Measurements from ENCODE around the gene TPGS1.

The TPGS1 gene

GRCh38 chr19:497869-498510 is 9.3 kb upstream of the TPGS1 start:
- H2AK5ac ChIP-seq (ENCODE audit: low read depth, low read length) = peak overlapping the region; percentile 83
- H2AFZ ChIP-seq (ENCODE audit: low read length) = no peak overlapping the region
- peak overlapping the region; percentile 41 for H2BK12ac ChIP-seq (ENCODE audit: low read length)
- H3K18ac ChIP-seq (ENCODE audit: low read length) = peak overlapping the region; percentile 89
- no peak overlapping the region for H4K8ac ChIP-seq (ENCODE audit: low read depth, low read length)
- H2BK120ac ChIP-seq (ENCODE audit: low read depth, low read length) = no peak overlapping the region
- peak overlapping the region; percentile 49 for H3K4me2 ChIP-seq (ENCODE audit: insufficient read depth, low read length, poor library complexity, severe bottlenecking)
- peak overlapping the region; percentile 89 for H3K14ac ChIP-seq (ENCODE audit: low read length)
- H3K9ac ChIP-seq (ENCODE audit: low read depth, low read length, poor library complexity) = peak overlapping the region; percentile 44
- H3K4me3 ChIP-seq (ENCODE audit: low read length in 2 of 2) = peak overlapping the region in 1 of 2 donors; percentile 56
- no peaks in the 10 kb centered on the region for H3K36me3 ChIP-seq (replicated peaks in 1 of 2; ENCODE audit: control insufficient read depth in 2 of 2, insufficient read depth in 2 of 2, low read length in 2 of 2)
- H3K27ac ChIP-seq (replicated peaks; ENCODE audit: low read length) = no peak overlapping the region
- H4K91ac ChIP-seq (ENCODE audit: low read depth, low read length, poor library complexity) = no peak overlapping the region
- no CpG with 5 or more reads among the region's 50 CpGs for WGBS, 2 donors (ENCODE audit: extremely low coverage in 2 of 2, insufficient read length in 2 of 2, insufficient replicate concordance in 1 of 2)
- peaks cover 0 to 2% of the 10 kb centered on the region in 2 donors for H3K4me1 ChIP-seq (ENCODE audit: control insufficient read depth in 2 of 2, insufficient read depth in 1 of 2, low read depth in 1 of 2, low read length in 2 of 2)
- H3K27me3 ChIP-seq (ENCODE audit: control insufficient read depth in 3 of 3, insufficient read depth in 3 of 3, low read depth in 1 of 3, low read length in 3 of 3) = peaks cover 15 to 39% (median 24%) of the 10 kb centered on the region in 3 experiments
- H3K23ac ChIP-seq (ENCODE audit: low read depth, low read length, poor library complexity) = peak overlapping the region; percentile 80
- H2BK15ac ChIP-seq (ENCODE audit: low read length) = peak overlapping the region; percentile 81
- H3K9me3 ChIP-seq (replicated peaks in 1 of 2; ENCODE audit: control insufficient read depth in 2 of 2, insufficient read depth in 1 of 2, low read depth in 1 of 2, low read length in 2 of 2) = peaks cover 5 to 10% of the 10 kb centered on the region in 2 donors
- H3K4ac ChIP-seq (ENCODE audit: low read length) = peak overlapping the region; percentile 5
- DNase-seq (ENCODE audit: low spot score) = no peak
- H2BK5ac ChIP-seq (ENCODE audit: low read length) = no peak overlapping the region
- peaks cover 1% of the 10 kb centered on the region for H3K79me1 ChIP-seq (ENCODE audit: low read depth, low read length)

- Histone ChIP-seq H3K79me1 (ENCODE audit: low read depth, low read length) (peaks cover 1% of the 10 kb centered on the region), H3K14ac (ENCODE audit: low read length) (no peak overlapping the region), H4K91ac (ENCODE audit: low read depth, low read length, poor library complexity) (no peak overlapping the region), H3K36me3 (replicated peaks in 1 of 2; ENCODE audit: control insufficient read depth in 2 of 2, insufficient read depth in 2 of 2, low read length in 2 of 2) (no peaks in the 10 kb centered on the region), H2BK12ac (ENCODE audit: low read length) (peak overlapping the region; percentile 41), H4K8ac (ENCODE audit: low read depth, low read length) (no peak overlapping the region), H2BK120ac (ENCODE audit: low read depth, low read length) (no peak overlapping the region), H3K27me3 (ENCODE audit: control insufficient read depth in 3 of 3, insufficient read depth in 3 of 3, low read depth in 1 of 3, low read length in 3 of 3) (peaks cover 15 to 39% (median 24%) of the 10 kb centered on the region in 3 experiments), H3K4ac (ENCODE audit: low read length) (peak overlapping the region; percentile 5), H3K27ac (replicated peaks; ENCODE audit: low read length) (no peak overlapping the region), H3K23ac (ENCODE audit: low read depth, low read length, poor library complexity) (peak overlapping the region; percentile 0), H2AFZ (ENCODE audit: low read length) (no peak overlapping the region), H3K9me3 (replicated peaks in 1 of 2; ENCODE audit: control insufficient read depth in 2 of 2, insufficient read depth in 1 of 2, low read depth in 1 of 2, low read length in 2 of 2) (peaks cover 5 to 7% of the 10 kb centered on the region in 2 donors), H2AK5ac (ENCODE audit: low read depth, low read length) (peak overlapping the region; percentile 83), H3K4me2 (ENCODE audit: insufficient read depth, low read length, poor library complexity, severe bottlenecking) (peak overlapping the region; percentile 25), H3K4me3 (ENCODE audit: low read length in 2 of 2) (no peak overlapping the region), H3K9ac (ENCODE audit: low read depth, low read length, poor library complexity) (peak overlapping the region; percentile 30), H2BK15ac (ENCODE audit: low read length) (peak overlapping the region; percentile 81), H3K18ac (ENCODE audit: low read length) (peak overlapping the region; percentile 89), H2BK5ac (ENCODE audit: low read length) (no peak overlapping the region), H3K4me1 (ENCODE audit: control insufficient read depth in 2 of 2, insufficient read depth in 1 of 2, low read depth in 1 of 2, low read length in 2 of 2) (peaks cover 0 to 2% of the 10 kb centered on the region in 2 donors)
- WGBS, 2 donors (ENCODE audit: extremely low coverage in 2 of 2, insufficient read length in 2 of 2, insufficient replicate concordance in 1 of 2) = no CpG with 5 or more reads among the region's 26 CpGs
- no peak for DNase-seq (ENCODE audit: low spot score)
Observed at GRCh38 chr19:498511-498891, 8.8 kb upstream of the TPGS1 start.

- WGBS, 2 donors (ENCODE audit: extremely low coverage in 2 of 2, insufficient read length in 2 of 2, insufficient replicate concordance in 1 of 2) = no CpG with 5 or more reads among the region's 31 CpGs
- peaks cover 1% of the 10 kb centered on the region for H3K79me1 ChIP-seq (ENCODE audit: low read depth, low read length)
- H3K4me2 ChIP-seq (ENCODE audit: insufficient read depth, low read length, poor library complexity, severe bottlenecking) = no peak overlapping the region
- H4K91ac ChIP-seq (ENCODE audit: low read depth, low read length, poor library complexity) = no peak overlapping the region
- H2BK15ac ChIP-seq (ENCODE audit: low read length) = peak overlapping the region; percentile 49
- H2BK5ac ChIP-seq (ENCODE audit: low read length) = no peak overlapping the region
- H3K36me3 ChIP-seq (replicated peaks in 1 of 2; ENCODE audit: control insufficient read depth in 2 of 2, insufficient read depth in 2 of 2, low read length in 2 of 2) = no peaks in the 10 kb centered on the region
- peak overlapping the region; percentile 76 for H3K14ac ChIP-seq (ENCODE audit: low read length)
- H3K27me3 ChIP-seq (ENCODE audit: control insufficient read depth in 3 of 3, insufficient read depth in 3 of 3, low read depth in 1 of 3, low read length in 3 of 3) = peaks cover 15 to 39% (median 24%) of the 10 kb centered on the region in 3 experiments
- H3K18ac ChIP-seq (ENCODE audit: low read length) = peak overlapping the region; percentile 31
- no peak overlapping the region for H3K9ac ChIP-seq (ENCODE audit: low read depth, low read length, poor library complexity)
- no peak for DNase-seq (ENCODE audit: low spot score)
- H3K4me1 ChIP-seq (ENCODE audit: control insufficient read depth in 2 of 2, insufficient read depth in 1 of 2, low read depth in 1 of 2, low read length in 2 of 2) = peaks cover 0 to 2% of the 10 kb centered on the region in 2 donors
- peak overlapping the region; percentile 83 for H2AK5ac ChIP-seq (ENCODE audit: low read depth, low read length)
- no peak overlapping the region for H2BK12ac ChIP-seq (ENCODE audit: low read length)
- peak overlapping the region; percentile 16 for H2BK120ac ChIP-seq (ENCODE audit: low read depth, low read length)
- no peak overlapping the region for H3K4ac ChIP-seq (ENCODE audit: low read length)
- H2AFZ ChIP-seq (ENCODE audit: low read length) = no peak overlapping the region
- peak overlapping the region in 1 of 2 donors; percentile 67 for H3K4me3 ChIP-seq (ENCODE audit: low read length in 2 of 2)
- no peak overlapping the region for H3K23ac ChIP-seq (ENCODE audit: low read depth, low read length, poor library complexity)
- no peak overlapping the region for H4K8ac ChIP-seq (ENCODE audit: low read depth, low read length)
- H3K27ac ChIP-seq (replicated peaks; ENCODE audit: low read length) = no peak overlapping the region
- H3K9me3 ChIP-seq (replicated peaks in 1 of 2; ENCODE audit: control insufficient read depth in 2 of 2, insufficient read depth in 1 of 2, low read depth in 1 of 2, low read length in 2 of 2) = peaks cover 5 to 7% of the 10 kb centered on the region in 2 donors
Observed at GRCh38 chr19:498977-499623, 8.2 kb upstream of the TPGS1 start.

DNA sequence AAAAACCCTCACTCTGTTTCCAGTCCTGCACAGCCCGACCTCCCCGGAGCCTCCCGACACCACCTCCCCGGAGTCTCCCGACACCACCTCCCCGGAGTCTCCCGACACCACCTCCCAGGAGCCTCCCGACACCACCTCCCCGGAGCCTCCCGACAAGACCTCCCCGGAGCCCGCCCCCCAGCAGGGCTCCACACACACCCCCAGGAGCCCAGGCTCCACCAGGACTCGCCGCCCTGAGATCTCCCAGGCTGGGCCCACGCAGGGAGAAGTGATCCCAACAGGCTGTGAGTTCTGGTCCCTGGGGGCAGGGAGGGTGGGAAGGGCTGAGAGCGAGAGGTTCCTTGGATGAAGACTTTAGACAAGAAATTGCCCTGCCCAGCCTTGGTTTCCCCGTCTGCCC is 5.7 kb upstream of the TPGS1 start:
- peaks cover 0 to 4% of the 10 kb centered on the region in 2 donors for H3K4me1 ChIP-seq (ENCODE audit: control insufficient read depth in 2 of 2, insufficient read depth in 1 of 2, low read depth in 1 of 2, low read length in 2 of 2)
- no peak overlapping the region for H3K14ac ChIP-seq (ENCODE audit: low read length)
- H2AFZ ChIP-seq (ENCODE audit: low read length) = no peak overlapping the region
- H3K9ac ChIP-seq (ENCODE audit: low read depth, low read length, poor library complexity) = no peak overlapping the region
- no peak overlapping the region for H3K4ac ChIP-seq (ENCODE audit: low read length)
- no peak overlapping the region for H4K91ac ChIP-seq (ENCODE audit: low read depth, low read length, poor library complexity)
- H3K4me2 ChIP-seq (ENCODE audit: insufficient read depth, low read length, poor library complexity, severe bottlenecking) = no peak overlapping the region
- H2BK5ac ChIP-seq (ENCODE audit: low read length) = no peak overlapping the region
- no peak overlapping the region for H3K23ac ChIP-seq (ENCODE audit: low read depth, low read length, poor library complexity)
- no peak overlapping the region for H2BK15ac ChIP-seq (ENCODE audit: low read length)
- H3K79me1 ChIP-seq (ENCODE audit: low read depth, low read length) = peaks cover 1% of the 10 kb centered on the region
- no CpG with 5 or more reads among the region's 17 CpGs for WGBS, 2 donors (ENCODE audit: extremely low coverage in 2 of 2, insufficient read length in 2 of 2, insufficient replicate concordance in 1 of 2)
- H2BK120ac ChIP-seq (ENCODE audit: low read depth, low read length) = no peak overlapping the region
- H2BK12ac ChIP-seq (ENCODE audit: low read length) = no peak overlapping the region
- no peak for DNase-seq (ENCODE audit: low spot score)
- H2AK5ac ChIP-seq (ENCODE audit: low read depth, low read length) = no peak overlapping the region
- H3K27me3 ChIP-seq (ENCODE audit: control insufficient read depth in 3 of 3, insufficient read depth in 3 of 3, low read depth in 1 of 3, low read length in 3 of 3) = peaks cover 15 to 31% (median 24%) of the 10 kb centered on the region in 3 experiments
- H3K27ac ChIP-seq (replicated peaks; ENCODE audit: low read length) = no peak overlapping the region
- H3K18ac ChIP-seq (ENCODE audit: low read length) = no peak overlapping the region
- no peaks in the 10 kb centered on the region for H3K36me3 ChIP-seq (replicated peaks in 1 of 2; ENCODE audit: control insufficient read depth in 2 of 2, insufficient read depth in 2 of 2, low read length in 2 of 2)
- peaks cover 5 to 7% of the 10 kb centered on the region in 2 donors for H3K9me3 ChIP-seq (replicated peaks in 1 of 2; ENCODE audit: control insufficient read depth in 2 of 2, insufficient read depth in 1 of 2, low read depth in 1 of 2, low read length in 2 of 2)
- H4K8ac ChIP-seq (ENCODE audit: low read depth, low read length) = no peak overlapping the region
- no peak overlapping the region for H3K4me3 ChIP-seq (ENCODE audit: low read length in 2 of 2)

All from neuronal stem cell (in vitro differentiated cells).